Right lobe of liver (tissue), 6 donors: ENCODE results near the gene CUEDC1. TPM values are rescaled to one million over a fixed set of nuclear protein-coding genes. Genes with fewer than 3 reads are reported as not detected.

Experiments
- ATAC-seq, 4 donors: fragments of 200-7000 bp; cut with Tn5 transposase; one replicate each; pipeline ENCODE4 v1.9.1; 2020; ENCODE audit warnings: mild to moderate bottlenecking in 4 of 4, moderate library complexity in 4 of 4
- DNase-seq, 3 donors: peaks; one replicate each; pipeline ENCODE4 v3.0.0-alpha.2; 2020
- H3K27ac ChIP-seq, 3 donors: fragments of 200-600 bp; one replicate each; pipeline ENCODE4 v1.8.0; 2022
- H3K27me3 ChIP-seq, 2 donors: fragments of 200-600 bp; one replicate each; pipeline ENCODE4 v1.8.0; 2022
- H3K36me3 ChIP-seq, 4 donors: fragments of 200-600 bp; sonication (generic) in 1 of 4; one replicate each; pipeline versions ENCODE4 v1.5.1 to v1.8.0; 2017 to 2022; ENCODE audit warnings: control low read depth in 1 of 4
- H3K4me1 ChIP-seq, 4 donors: fragments of 200-600 bp; sonication (generic) in 1 of 4; one replicate each; pipeline versions ENCODE4 v1.5.1 to v1.8.0; 2017 to 2022; ENCODE audit warnings: control low read depth in 1 of 4
- H3K4me3 ChIP-seq, 3 donors: fragments of 200-600 bp; one replicate each; pipeline ENCODE4 v1.8.0; 2022
- H3K9me3 ChIP-seq, 4 donors: fragments of 200-600 bp; sonication (generic) in 1 of 4; one replicate each; pipeline versions ENCODE4 v1.5.1 to v1.8.0; 2017 to 2022; ENCODE audit warnings: control low read depth in 1 of 4
- POLR2A ChIP-seq: fragments of 450-650 bp; IDR thresholded peaks from one replicate; pipeline ENCODE4 v1.6.1; 2017; ENCODE audit warnings: antibody characterized with exemption, mild to moderate bottlenecking
- WGBS: methylation state at CpG from one replicate; pipeline ENCODE4 v1.1.6; 2018; ENCODE audit warnings: low coverage, low lambda C conversion rate; ENCODE audit not compliant: insufficient coverage; ENCODE audit errors: missing lambda C conversion rate; 5-methylcytosine and 5-hydroxymethylcytosine counted together
- intact Hi-C, 2 donors: fragments of 100-400 bp; cut with DNase I; formaldehyde crosslinking; loops; one replicate each; pipeline versions ENCODE4 v1.11.2 to v1.14.1; 2022
- total RNA-seq, 6 experiments: library from RNA; depleted of rRNA in 2 of 6; stranded (reverse); fragments of >200 nt in 2 of 6; fragmentation: NEBNext Ultra II Directional in 3 of 6; extraction: Animal tissue kit (Norgen Biotek cat#: 25700) in 3 of 6; gene quantifications; one replicate each; pipeline versions ENCODE4 v1.1.0 to v1.2.4, GENCODE V29; 2016 to 2023
- TF ChIP-seq, protein P1 (sequence below), 4 donors: fragments of 200-600 bp in 3 of 4; fragments of 450-650 bp in 1 of 4; IDR thresholded peaks; one replicate each; pipeline versions ENCODE4 v1.5.1 to v1.8.0; 2016 to 2022; ENCODE audit warnings: antibody characterized with exemption in 4 of 4, mild to moderate bottlenecking in 2 of 4
- donor health status: DM: no; HTN: yes; CAD: no.
- donor health status: DM: no; HTN: no; CAD: no.
- donor health status: DM: no; HTN: no; CAD: no.
- donor health status: DM: no; HTN: yes; CAD: no.
- donor health status: DM: no; HTN: yes; CAD: no.

Gene CUEDC1
- total RNA-seq, 6 experiments from 2014 or later: 4.0 to 8.5 (median 5.5) TPM

- ATAC-seq (no peak), DNase-seq (peak in 1 of 3 donors; percentile 42)
- TF ChIP-seq POLR2A: no peak
- TF ChIP-seq, protein P1, sequence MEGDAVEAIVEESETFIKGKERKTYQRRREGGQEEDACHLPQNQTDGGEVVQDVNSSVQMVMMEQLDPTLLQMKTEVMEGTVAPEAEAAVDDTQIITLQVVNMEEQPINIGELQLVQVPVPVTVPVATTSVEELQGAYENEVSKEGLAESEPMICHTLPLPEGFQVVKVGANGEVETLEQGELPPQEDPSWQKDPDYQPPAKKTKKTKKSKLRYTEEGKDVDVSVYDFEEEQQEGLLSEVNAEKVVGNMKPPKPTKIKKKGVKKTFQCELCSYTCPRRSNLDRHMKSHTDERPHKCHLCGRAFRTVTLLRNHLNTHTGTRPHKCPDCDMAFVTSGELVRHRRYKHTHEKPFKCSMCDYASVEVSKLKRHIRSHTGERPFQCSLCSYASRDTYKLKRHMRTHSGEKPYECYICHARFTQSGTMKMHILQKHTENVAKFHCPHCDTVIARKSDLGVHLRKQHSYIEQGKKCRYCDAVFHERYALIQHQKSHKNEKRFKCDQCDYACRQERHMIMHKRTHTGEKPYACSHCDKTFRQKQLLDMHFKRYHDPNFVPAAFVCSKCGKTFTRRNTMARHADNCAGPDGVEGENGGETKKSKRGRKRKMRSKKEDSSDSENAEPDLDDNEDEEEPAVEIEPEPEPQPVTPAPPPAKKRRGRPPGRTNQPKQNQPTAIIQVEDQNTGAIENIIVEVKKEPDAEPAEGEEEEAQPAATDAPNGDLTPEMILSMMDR (IDR thresholded peaks at IDR 0.05): no peak
- no peaks in the 10 kb centered on the region for H3K4me1 ChIP-seq
- 70% methylated on average over 3 of the region's 9 CpGs for WGBS
- H3K9me3 ChIP-seq: no peaks in the 10 kb centered on the region
- intact Hi-C loops: no loop called here
- no peak overlapping the region for H3K27ac ChIP-seq
- H3K4me3 ChIP-seq: no peak overlapping the region
- H3K27me3 ChIP-seq: no peaks in the 10 kb centered on the region
- H3K36me3 ChIP-seq: no peaks in the 10 kb centered on the region
Observed at GRCh38 chr17:57881783-57882351, 73.3 kb downstream of the CUEDC1 start.

GRCh38 chr17:57881143-57881542 is 74.1 kb downstream of the CUEDC1 start:
- DNase-seq: peak in 1 of 3 donors; percentile 39

GRCh38 chr17:57880086-57880456 is 75.1 kb downstream of the CUEDC1 start:
- no peaks in the 10 kb centered on the region for H3K27me3 ChIP-seq
- H3K36me3 ChIP-seq: no peaks in the 10 kb centered on the region
- H3K4me3 ChIP-seq: no peak overlapping the region
- no peaks in the 10 kb centered on the region for H3K4me1 ChIP-seq
- 62% methylated on average over 8 of the region's 8 CpGs for WGBS
- DNase-seq (no peak), ATAC-seq (no peak)
- H3K27ac ChIP-seq: no peak overlapping the region
- no peaks in the 10 kb centered on the region for H3K9me3 ChIP-seq
- TF ChIP-seq, protein P1 (IDR thresholded peaks at IDR 0.05): no peak
- no peak for TF ChIP-seq POLR2A
- intact Hi-C loops: no loop called here

More at GRCh38 chr17:57881143-57881542, 74.1 kb downstream of the CUEDC1 start:
- ATAC-seq: no peak
- Histone ChIP-seq H3K27me3 (no peaks in the 10 kb centered on the region), H3K27ac (no peak overlapping the region), H3K9me3 (no peaks in the 10 kb centered on the region), H3K4me1 (no peaks in the 10 kb centered on the region), H3K36me3 (no peaks in the 10 kb centered on the region), H3K4me3 (no peak overlapping the region)
- no peak for TF ChIP-seq POLR2A
- TF ChIP-seq, protein P1 (IDR thresholded peaks at IDR 0.05): no peak
- WGBS: 95% methylated on average over 5 of the region's 8 CpGs
- intact Hi-C loops: no loop called here

DNA sequence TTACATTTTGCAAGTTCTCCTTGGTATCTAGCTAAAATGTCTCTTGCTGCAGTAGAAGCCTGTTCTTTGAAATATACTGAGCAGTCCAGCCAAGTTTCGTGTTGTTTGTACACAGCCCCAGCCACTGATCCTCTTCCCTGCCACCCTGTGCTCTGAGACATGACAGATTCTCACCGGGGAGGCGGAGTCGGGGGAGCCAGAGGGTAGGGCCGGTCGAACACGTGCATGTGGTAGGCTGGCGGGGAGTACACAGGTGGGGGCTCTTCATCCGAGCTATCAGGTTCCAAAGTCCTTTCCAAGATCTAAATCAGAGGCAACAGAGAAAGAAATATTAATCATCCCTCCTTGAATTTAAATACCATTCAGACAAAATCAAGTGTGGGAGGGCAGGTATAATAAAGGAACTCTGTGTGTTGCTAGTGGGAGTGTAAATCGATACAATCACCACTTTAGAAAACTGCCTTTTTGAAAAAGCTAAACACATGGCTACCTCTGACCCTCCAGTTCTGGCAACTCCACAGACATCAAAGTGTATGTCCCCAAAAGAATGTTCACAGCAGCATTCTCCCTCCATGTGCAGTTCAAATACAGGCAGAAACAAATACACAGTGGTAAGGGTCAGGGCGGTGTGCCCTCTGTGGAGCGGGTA is 75.7 kb downstream of the CUEDC1 start:
- intact Hi-C loops: no loop called here
- ATAC-seq (no peak), DNase-seq (no peak)
- H3K4me3 ChIP-seq: no peak overlapping the region
- no peaks in the 10 kb centered on the region for H3K9me3 ChIP-seq
- WGBS: 84% methylated on average over 11 of the region's 12 CpGs
- TF ChIP-seq POLR2A: no peak
- TF ChIP-seq, protein P1 (IDR thresholded peaks at IDR 0.05): no peak
- no peaks in the 10 kb centered on the region for H3K27me3 ChIP-seq
- H3K36me3 ChIP-seq: no peaks in the 10 kb centered on the region
- no peak overlapping the region for H3K27ac ChIP-seq
- H3K4me1 ChIP-seq: no peaks in the 10 kb centered on the region
